Urothelium cell line (cell line): ENCODE results near the gene CRTAC1.

ENCODE experiments used
- DNase-seq: peaks from one replicate; pipeline ENCODE4 v3.0.0; 2011; ENCODE audit warnings: low spot score, mixed read lengths
- FAIRE-seq: peaks from 2 replicates; lab custom pipeline; 2011; peaks lifted over from hg19 to GRCh38; lab: Jason Lieb, UNC

The CRTAC1 gene

DNA sequence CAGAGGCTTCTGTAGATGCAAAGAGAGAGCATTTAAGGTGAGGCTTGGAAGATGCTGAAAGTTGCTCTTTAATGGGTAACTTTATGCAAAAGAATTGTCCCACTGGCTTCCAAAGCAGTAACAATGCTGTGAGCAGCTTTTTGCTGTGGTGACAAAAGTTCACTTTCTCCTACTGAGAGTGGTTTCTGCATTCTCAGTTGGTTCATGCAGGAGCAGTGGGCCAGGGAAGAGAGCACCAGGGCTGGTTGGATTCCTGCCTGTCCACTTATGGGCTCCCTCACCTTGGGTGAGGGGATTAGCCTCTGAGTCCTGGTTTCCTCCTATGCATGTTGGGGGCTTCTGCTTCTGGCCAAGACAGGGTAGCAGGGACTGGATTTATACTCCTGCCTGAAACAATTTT is 211.8 kb downstream of the CRTAC1 start:
- no peak for FAIRE-seq
- no peak for DNase-seq

DNA sequence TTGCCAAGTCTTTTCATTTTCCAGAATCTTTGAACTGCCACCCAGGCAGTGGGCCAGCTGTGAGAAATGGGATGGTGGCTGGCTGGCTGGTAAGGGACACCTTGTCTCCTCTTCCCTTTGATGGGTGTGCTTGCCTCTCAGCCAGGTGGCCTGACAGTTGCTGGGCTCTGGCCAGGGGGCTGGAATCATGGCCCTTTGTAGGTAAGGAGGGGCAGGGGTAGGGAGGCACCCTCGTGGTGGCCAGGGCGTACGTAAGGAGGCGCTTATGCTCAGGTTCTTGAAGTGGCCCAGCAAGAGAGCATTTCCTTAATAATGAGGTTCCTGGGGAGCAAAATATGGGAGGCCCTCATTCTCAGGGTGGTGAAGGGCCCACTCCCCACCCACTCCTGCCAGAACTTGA is 213.8 kb downstream of the CRTAC1 start:
- DNase-seq (no peak), FAIRE-seq (no peak)
